ENCODE data around the gene MPV17L2. TPM values are rescaled to one million over a fixed set of nuclear protein-coding genes. Genes with fewer than 3 reads are reported as not detected.
A peak's percentile ranks its signal among the peaks of the same experiment; 100 is the strongest.

MPV17L2 gene
- total and polyA plus RNA-seq, 7 experiments from 2014 or later, result 4.8 to 15.5 (median 7.0) TPM

GRCh38 chr19:18197306-18197705 lies 4.3 kb downstream of the MPV17L2 start:
- DNase-seq (no peak), ATAC-seq (no peak)
- H3K27ac ChIP-seq (ENCODE audit: low read depth, low read length), result no peak overlapping the region
- no peaks in the 10 kb centered on the region for H3K9me3 ChIP-seq (ENCODE audit: control insufficient read depth in 2 of 3, low read length in 3 of 3)
- intact Hi-C loops (cut with micrococcal nuclease), result no loop called here
- H3K36me3 Mint-ChIP-seq, result peaks cover 0 to 20% (median 8%) of the 10 kb centered on the region in 5 donors
- no peak overlapping the region for H3K4me3 Mint-ChIP-seq
- CTCF ChIA-PET, result interaction anchor here (0.5 kb wide), 1 partner anchor 202 kb away, joined by 3 read pairs; no protein-coding TSS in a partner anchor
- POLR2A ChIA-PET, result no interaction called here
- no peak overlapping the region for H3K4me3 ChIP-seq (ENCODE audit: low read length)
- no peaks in the 10 kb centered on the region for H3K27me3 ChIP-seq (ENCODE audit: control insufficient read depth in 2 of 2, insufficient read depth in 2 of 2, low read length in 2 of 2)
- peaks cover 20 to 33% (median 28%) of the 10 kb centered on the region in 7 donors for H3K4me1 Mint-ChIP-seq
- H3K9me3 Mint-ChIP-seq, result peaks cover 0 to 4% (median 0%) of the 10 kb centered on the region in 11 donors
- peaks cover 0 to 4% (median 0%) of the 10 kb centered on the region in 5 donors for H3K27me3 Mint-ChIP-seq
- peaks cover 9 to 12% of the 10 kb centered on the region in 2 donors for H3K4me1 ChIP-seq (ENCODE audit: control insufficient read depth in 2 of 2, insufficient read depth in 2 of 2, low read length in 2 of 2)
- H3K36me3 ChIP-seq (ENCODE audit: control insufficient read depth in 2 of 3, insufficient read depth in 3 of 3, low read length in 3 of 3), result peaks cover 0 to 40% (median 11%) of the 10 kb centered on the region in 3 experiments
- H3K27ac Mint-ChIP-seq, result no peak overlapping the region

- POLR2A ChIA-PET, result no interaction called here
- Histone ChIP-seq H3K4me3 (ENCODE audit: low read length) (no peak overlapping the region), H3K27me3 (ENCODE audit: control insufficient read depth in 2 of 2, insufficient read depth in 2 of 2, low read length in 2 of 2) (no peaks in the 10 kb centered on the region), H3K27ac (ENCODE audit: low read depth, low read length) (no peak overlapping the region), H3K36me3 (ENCODE audit: control insufficient read depth in 2 of 3, insufficient read depth in 3 of 3, low read length in 3 of 3) (peaks cover 0 to 40% (median 11%) of the 10 kb centered on the region in 3 experiments), H3K4me1 (ENCODE audit: control insufficient read depth in 2 of 2, insufficient read depth in 2 of 2, low read length in 2 of 2) (peaks cover 14% of the 10 kb centered on the region in 2 donors), H3K9me3 (ENCODE audit: control insufficient read depth in 2 of 3, low read length in 3 of 3) (no peaks in the 10 kb centered on the region)
- H3K27me3 Mint-ChIP-seq, result peaks cover 0 to under 1% (median 0%) of the 10 kb centered on the region in 5 donors
- intact Hi-C loops (cut with micrococcal nuclease), result no loop called here
- peaks cover 0 to 3% (median 0%) of the 10 kb centered on the region in 11 donors for H3K9me3 Mint-ChIP-seq
- no peak for ATAC-seq
- H3K4me1 Mint-ChIP-seq, result peaks cover 23 to 33% (median 29%) of the 10 kb centered on the region in 7 donors
- peaks cover 0 to 20% (median 8%) of the 10 kb centered on the region in 5 donors for H3K36me3 Mint-ChIP-seq
- H3K27ac Mint-ChIP-seq, result peak overlapping the region in 5 of 9 donors; percentile 40 to 74 (median 69)
- CTCF ChIA-PET, result interaction anchor here (0.9 to 2.0 kb wide), 3 partner anchors 10 to 54 kb away, joined by 3 to 6 read pairs (median 5); no protein-coding TSS in a partner anchor
- DNase-seq, result no peak
- H3K4me3 Mint-ChIP-seq, result peak overlapping the region in 1 of 10 donors; percentile 10
Observed at GRCh38 chr19:18197941-18198340, 4.9 kb downstream of the MPV17L2 start.

- Mint-ChIP-seq H3K36me3 (peaks cover 0 to 20% (median 8%) of the 10 kb centered on the region in 5 donors), H3K4me1 (peaks cover 23 to 35% (median 31%) of the 10 kb centered on the region in 7 donors), H3K27ac (peak overlapping the region in 5 of 9 donors; percentile 40 to 76 (median 70)), H3K9me3 (peaks cover 0 to 3% (median 0%) of the 10 kb centered on the region in 11 donors), H3K4me3 (peak overlapping the region in 1 of 10 donors; percentile 10), H3K27me3 (no peaks in the 10 kb centered on the region)
- intact Hi-C loops (cut with micrococcal nuclease), result no loop called here
- Histone ChIP-seq H3K36me3 (ENCODE audit: control insufficient read depth in 2 of 3, insufficient read depth in 3 of 3, low read length in 3 of 3) (peaks cover 0 to 40% (median 11%) of the 10 kb centered on the region in 3 experiments), H3K27me3 (ENCODE audit: control insufficient read depth in 2 of 2, insufficient read depth in 2 of 2, low read length in 2 of 2) (no peaks in the 10 kb centered on the region), H3K27ac (ENCODE audit: low read depth, low read length) (no peak overlapping the region), H3K9me3 (ENCODE audit: control insufficient read depth in 2 of 3, low read length in 3 of 3) (no peaks in the 10 kb centered on the region), H3K4me3 (ENCODE audit: low read length) (no peak overlapping the region), H3K4me1 (ENCODE audit: control insufficient read depth in 2 of 2, insufficient read depth in 2 of 2, low read length in 2 of 2) (peaks cover 14 to 17% of the 10 kb centered on the region in 2 donors)
- ChIA-PET POLR2A (no interaction called here), CTCF (interaction anchor here (0.9 to 2.0 kb wide), 3 partner anchors 10 to 54 kb away, joined by 3 to 6 read pairs (median 5); no protein-coding TSS in a partner anchor)
- DNase-seq (no peak), ATAC-seq (no peak)
Observed at GRCh38 chr19:18198374-18198773, 5.4 kb downstream of the MPV17L2 start.

- Histone ChIP-seq H3K4me3 (ENCODE audit: low read length) (no peak overlapping the region), H3K9me3 (ENCODE audit: control insufficient read depth in 2 of 3, low read length in 3 of 3) (no peaks in the 10 kb centered on the region), H3K27ac (ENCODE audit: low read depth, low read length) (no peak overlapping the region), H3K4me1 (ENCODE audit: control insufficient read depth in 2 of 2, insufficient read depth in 2 of 2, low read length in 2 of 2) (peaks cover 15 to 16% of the 10 kb centered on the region in 2 donors), H3K36me3 (ENCODE audit: control insufficient read depth in 2 of 3, insufficient read depth in 3 of 3, low read length in 3 of 3) (peaks cover 0 to 27% (median 6%) of the 10 kb centered on the region in 3 experiments), H3K27me3 (ENCODE audit: control insufficient read depth in 2 of 2, insufficient read depth in 2 of 2, low read length in 2 of 2) (no peaks in the 10 kb centered on the region)
- H3K27me3 Mint-ChIP-seq, result peaks cover 0 to 3% (median 0%) of the 10 kb centered on the region in 5 donors
- H3K4me1 Mint-ChIP-seq, result peaks cover 11 to 26% (median 22%) of the 10 kb centered on the region in 7 donors
- H3K4me3 Mint-ChIP-seq, result peak overlapping the region; percentile 79 to 98 (median 96)
- CTCF ChIA-PET, result interaction anchor here (1.0 to 8.2 kb wide), 2 partner anchors 50 to 60 kb away, joined by 3 to 95 read pairs; a partner anchor contains a TSS
- POLR2A ChIA-PET, result interaction anchor here (4.5 kb wide), 1 partner anchor 10 kb away, joined by 50 read pairs; the partner anchor contains the start of gene MPV17L2
- no peak for DNase-seq
- ATAC-seq, result no peak
- intact Hi-C loops (cut with micrococcal nuclease), result no loop called here
- peaks cover 0 to 3% (median 0%) of the 10 kb centered on the region in 11 donors for H3K9me3 Mint-ChIP-seq
- peaks cover 0 to 16% (median 8%) of the 10 kb centered on the region in 5 donors for H3K36me3 Mint-ChIP-seq
- H3K27ac Mint-ChIP-seq, result peak overlapping the region in 6 of 9 donors; percentile 59 to 98 (median 80)
Observed at GRCh38 chr19:18202397-18202777, 9.4 kb downstream of the MPV17L2 start.

GRCh38 chr19:18202778-18203407 lies 9.9 kb downstream of the MPV17L2 start:
- ChIA-PET POLR2A (interaction anchor here (1.2 to 4.5 kb wide), 5 partner anchors 10 to 216 kb away, joined by 3 to 50 read pairs (median 13); partner anchors contain the start of genes JUND, MPV17L2 and SSBP4), CTCF (interaction anchor here (1.2 to 8.2 kb wide), 2 partner anchors 49 to 58 kb away, joined by 3 to 95 read pairs; a partner anchor contains a TSS)
- peaks cover 0 to 3% (median 0%) of the 10 kb centered on the region in 5 donors for H3K27me3 Mint-ChIP-seq
- peaks cover 11 to 26% (median 22%) of the 10 kb centered on the region in 7 donors for H3K4me1 Mint-ChIP-seq
- peaks cover 0 to 16% (median 8%) of the 10 kb centered on the region in 5 donors for H3K36me3 Mint-ChIP-seq
- Histone ChIP-seq H3K9me3 (ENCODE audit: control insufficient read depth in 2 of 3, low read length in 3 of 3) (no peaks in the 10 kb centered on the region), H3K27ac (ENCODE audit: low read depth, low read length) (peak overlapping the region; percentile 78), H3K27me3 (ENCODE audit: control insufficient read depth in 2 of 2, insufficient read depth in 2 of 2, low read length in 2 of 2) (no peaks in the 10 kb centered on the region), H3K4me1 (ENCODE audit: control insufficient read depth in 2 of 2, insufficient read depth in 2 of 2, low read length in 2 of 2) (peaks cover 15 to 16% of the 10 kb centered on the region in 2 donors), H3K36me3 (ENCODE audit: control insufficient read depth in 2 of 3, insufficient read depth in 3 of 3, low read length in 3 of 3) (peaks cover 0 to 22% (median 6%) of the 10 kb centered on the region in 3 experiments), H3K4me3 (ENCODE audit: low read length) (peak overlapping the region; percentile 90)
- peak overlapping the region in 8 of 9 donors; percentile 86 to 99 (median 93) for H3K27ac Mint-ChIP-seq
- ATAC-seq, result no peak
- H3K9me3 Mint-ChIP-seq, result peaks cover 0 to 3% (median 0%) of the 10 kb centered on the region in 11 donors
- peak in 2 of 9 donors; percentile 38 to 49 for DNase-seq
- intact Hi-C loops (cut with micrococcal nuclease), result no loop called here
- H3K4me3 Mint-ChIP-seq, result peak overlapping the region; percentile 83 to 98 (median 96)

GRCh38 chr19:18203408-18203862 lies 10.4 kb downstream of the MPV17L2 start:
- peaks cover 0 to 11% (median 3%) of the 10 kb centered on the region in 5 donors for H3K36me3 Mint-ChIP-seq
- peak overlapping the region; percentile 83 to 98 (median 96) for H3K4me3 Mint-ChIP-seq
- Histone ChIP-seq H3K9me3 (ENCODE audit: control insufficient read depth in 2 of 3, low read length in 3 of 3) (no peaks in the 10 kb centered on the region), H3K4me1 (ENCODE audit: control insufficient read depth in 2 of 2, insufficient read depth in 2 of 2, low read length in 2 of 2) (peaks cover 15 to 16% of the 10 kb centered on the region in 2 donors), H3K4me3 (ENCODE audit: low read length) (peak overlapping the region; percentile 90), H3K27ac (ENCODE audit: low read depth, low read length) (peak overlapping the region; percentile 78), H3K27me3 (ENCODE audit: control insufficient read depth in 2 of 2, insufficient read depth in 2 of 2, low read length in 2 of 2) (no peaks in the 10 kb centered on the region), H3K36me3 (ENCODE audit: control insufficient read depth in 2 of 3, insufficient read depth in 3 of 3, low read length in 3 of 3) (peaks cover 0 to 17% (median 2%) of the 10 kb centered on the region in 3 experiments)
- POLR2A ChIA-PET, result interaction anchor here (1.0 to 4.5 kb wide), 8 partner anchors 11 to 215 kb away, joined by 3 to 50 read pairs (median 6); partner anchors contain the start of genes JUND, MPV17L2 and SSBP4
- peaks cover 11 to 26% (median 22%) of the 10 kb centered on the region in 7 donors for H3K4me1 Mint-ChIP-seq
- peak overlapping the region; percentile 86 to 99 (median 90) for H3K27ac Mint-ChIP-seq
- H3K9me3 Mint-ChIP-seq, result peaks cover 0 to 3% (median 0%) of the 10 kb centered on the region in 11 donors
- DNase-seq, result peak in 1 of 9 donors; percentile 68
- CTCF ChIA-PET, result interaction anchor here (1.2 to 8.2 kb wide), 2 partner anchors 49 to 57 kb away, joined by 3 to 95 read pairs; a partner anchor contains a TSS
- intact Hi-C loops (cut with micrococcal nuclease), result no loop called here
- H3K27me3 Mint-ChIP-seq, result peaks cover 0 to 4% (median 0%) of the 10 kb centered on the region in 5 donors
- ATAC-seq, result peak; percentile 10
